MCF 10A (cell line): ENCODE data around the gene SLC25A30. TPM values are rescaled to one million over a fixed set of nuclear protein-coding genes. Genes with fewer than 3 reads are reported as not detected.
"Not testable (repeated sequence)": the region's sequence is repeated elsewhere in the genome, so short reads cannot be mapped to it uniquely, and the experiment has no call there.

ENCODE experiments used
- BruUV-seq: library from RNA; stranded (reverse); fragments of 400-500 nt; replicated peaks from 2 replicates; lab custom pipeline; 2021; lab: Mats Ljungman, UMichigan
- CTCF ChIA-PET: fragments of 300-600 bp; sonication (Branson Sonifier 250); formaldehyde crosslinking; extraction: SDS; loops from one replicate; lab custom pipeline; 2021; ENCODE audit warnings: antibody characterized with exemption, inconsistent platforms; lab: Yijun Ruan, JAX
- POLR2A ChIA-PET: fragments of 300-600, 350-650 bp; sonication (Branson Sonifier 250); formaldehyde crosslinking; extraction: SDS; loops from one replicate; lab custom pipeline; 2020; ENCODE audit warnings: antibody characterized with exemption, inconsistent platforms; lab: Yijun Ruan, JAX
- DNase-seq: peaks from one replicate; pipeline ENCODE4 v3.0.0-alpha.2; 2018; ENCODE audit not compliant: unreplicated experiment
- H3K27ac Mint-ChIP-seq: one replicate; pipeline ENCODE4 v1.8.0; 2022; ENCODE audit warnings: mild to moderate bottlenecking, low read depth, mixed read lengths; ENCODE audit not compliant: unreplicated experiment
- H3K27me3 Mint-ChIP-seq: one replicate; pipeline ENCODE4 v1.8.0; 2022; ENCODE audit warnings: mixed read lengths; ENCODE audit not compliant: insufficient read depth, unreplicated experiment
- H3K36me3 Mint-ChIP-seq: one replicate; pipeline ENCODE4 v1.8.0; 2022; ENCODE audit warnings: mild to moderate bottlenecking, moderate library complexity, mixed read lengths; ENCODE audit not compliant: insufficient read depth, unreplicated experiment
- H3K4me1 Mint-ChIP-seq: one replicate; pipeline ENCODE4 v1.8.0; 2022; ENCODE audit warnings: mixed read lengths; ENCODE audit not compliant: insufficient read depth, unreplicated experiment
- H3K4me3 Mint-ChIP-seq: one replicate; pipeline ENCODE4 v1.8.0; 2022; ENCODE audit warnings: mild to moderate bottlenecking, moderate library complexity, mixed read lengths; ENCODE audit not compliant: unreplicated experiment
- H3K9me3 Mint-ChIP-seq: one replicate; pipeline ENCODE4 v1.8.0; 2022; ENCODE audit warnings: mixed read lengths; ENCODE audit not compliant: unreplicated experiment
- intact Hi-C: fragments of 100-400 bp; cut with micrococcal nuclease; formaldehyde crosslinking; loops from 2 replicates; pipeline ENCODE4 v1.14.1; 2022
- total RNA-seq: library from RNA; stranded (reverse); gene quantifications from 2 replicates; pipeline ENCODE4 v1.2.3, GENCODE V29; 2022
- TF ChIP-seq, protein P1 (sequence below): fragments of 200-600 bp; IDR thresholded peaks from one replicate; pipeline ENCODE4 v1.8.0; 2022; ENCODE audit warnings: antibody characterized with exemption, mild to moderate bottlenecking; ENCODE audit not compliant: unreplicated experiment

The SLC25A30 gene
- total RNA-seq, 1 experiment from 2014 or later, result 11.9 TPM

DNA sequence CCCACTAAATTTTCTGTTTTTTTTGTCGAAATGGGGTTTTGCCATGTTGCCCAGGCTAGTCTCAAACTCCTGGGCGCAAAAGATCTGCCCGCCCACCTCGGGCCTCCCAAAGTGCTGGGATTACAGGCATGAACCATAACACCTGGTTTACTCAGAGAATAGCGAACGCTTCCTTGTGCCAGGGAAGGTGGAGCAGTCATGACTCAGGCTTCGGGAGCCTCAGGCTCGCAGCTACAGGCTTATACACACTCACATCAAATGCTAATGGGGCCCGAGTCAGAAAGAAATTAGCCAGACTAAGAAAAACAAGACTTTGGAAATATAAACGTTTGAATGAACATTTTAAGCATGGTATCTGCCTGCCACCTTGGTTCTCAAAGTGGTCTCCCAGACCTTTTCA is 66.1 kb downstream of the SLC25A30 start:
- Mint-ChIP-seq H3K4me3 (no peak overlapping the region), H3K4me1 (no peaks in the 10 kb centered on the region), H3K27ac (peak overlapping the region; percentile 36), H3K9me3 (no peaks in the 10 kb centered on the region), H3K36me3 (peaks cover 77% of the 10 kb centered on the region), H3K27me3 (no peaks in the 10 kb centered on the region)
- TF ChIP-seq, protein P1, sequence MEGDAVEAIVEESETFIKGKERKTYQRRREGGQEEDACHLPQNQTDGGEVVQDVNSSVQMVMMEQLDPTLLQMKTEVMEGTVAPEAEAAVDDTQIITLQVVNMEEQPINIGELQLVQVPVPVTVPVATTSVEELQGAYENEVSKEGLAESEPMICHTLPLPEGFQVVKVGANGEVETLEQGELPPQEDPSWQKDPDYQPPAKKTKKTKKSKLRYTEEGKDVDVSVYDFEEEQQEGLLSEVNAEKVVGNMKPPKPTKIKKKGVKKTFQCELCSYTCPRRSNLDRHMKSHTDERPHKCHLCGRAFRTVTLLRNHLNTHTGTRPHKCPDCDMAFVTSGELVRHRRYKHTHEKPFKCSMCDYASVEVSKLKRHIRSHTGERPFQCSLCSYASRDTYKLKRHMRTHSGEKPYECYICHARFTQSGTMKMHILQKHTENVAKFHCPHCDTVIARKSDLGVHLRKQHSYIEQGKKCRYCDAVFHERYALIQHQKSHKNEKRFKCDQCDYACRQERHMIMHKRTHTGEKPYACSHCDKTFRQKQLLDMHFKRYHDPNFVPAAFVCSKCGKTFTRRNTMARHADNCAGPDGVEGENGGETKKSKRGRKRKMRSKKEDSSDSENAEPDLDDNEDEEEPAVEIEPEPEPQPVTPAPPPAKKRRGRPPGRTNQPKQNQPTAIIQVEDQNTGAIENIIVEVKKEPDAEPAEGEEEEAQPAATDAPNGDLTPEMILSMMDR, result no peak
- intact Hi-C loops, result no loop called here
- ChIA-PET POLR2A (interaction anchor here (0.5 to 3.0 kb wide), 9 partner anchors 9 to 680 kb away, joined by 3 to 49 read pairs (median 4); partner anchors contain the start of genes COG3 and TPT1), CTCF (interaction anchor here (0.7 to 1.9 kb wide), 4 partner anchors 15 to 1330 kb away, joined by 3 to 11 read pairs (median 4); no protein-coding TSS in a partner anchor)
- peak; percentile 79 for DNase-seq
- no TSS peak for BruUV-seq

DNA sequence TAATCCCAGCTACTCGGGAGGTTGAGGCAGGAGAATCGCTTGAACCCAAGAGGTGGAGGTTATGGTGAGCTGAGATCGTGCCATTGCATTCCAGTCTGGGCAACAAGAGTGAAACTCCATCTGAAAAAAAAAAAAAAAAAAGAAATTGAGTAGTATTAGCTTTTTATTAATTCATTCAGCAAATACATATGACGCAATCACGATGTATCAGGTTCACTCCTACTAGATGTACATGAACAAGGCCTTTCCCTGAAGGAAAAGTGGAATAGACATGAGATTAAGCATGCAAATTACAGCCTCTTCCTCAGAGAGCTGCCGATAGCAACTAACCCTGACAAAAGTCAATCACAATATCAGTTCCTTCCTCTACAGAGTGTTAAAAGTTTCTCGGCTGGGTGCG is 68.0 kb downstream of the SLC25A30 start:
- intact Hi-C loops, result no loop called here
- ChIA-PET CTCF (interaction anchor here (0.6 kb wide), 1 partner anchor 8 kb away, joined by 4 read pairs; no protein-coding TSS in a partner anchor), POLR2A (interaction anchor here (3.0 kb wide), 1 partner anchor 8 kb away, joined by 49 read pairs; the partner anchor contains the start of gene TPT1)
- no peaks in the 10 kb centered on the region for H3K27me3 Mint-ChIP-seq
- no peak for DNase-seq
- TF ChIP-seq, protein P1, result no peak
- no peak overlapping the region for H3K27ac Mint-ChIP-seq
- H3K4me1 Mint-ChIP-seq, result no peaks in the 10 kb centered on the region
- H3K4me3 Mint-ChIP-seq, result no peak overlapping the region
- no TSS peak for BruUV-seq
- peaks cover 79% of the 10 kb centered on the region for H3K36me3 Mint-ChIP-seq
- no peaks in the 10 kb centered on the region for H3K9me3 Mint-ChIP-seq

DNA sequence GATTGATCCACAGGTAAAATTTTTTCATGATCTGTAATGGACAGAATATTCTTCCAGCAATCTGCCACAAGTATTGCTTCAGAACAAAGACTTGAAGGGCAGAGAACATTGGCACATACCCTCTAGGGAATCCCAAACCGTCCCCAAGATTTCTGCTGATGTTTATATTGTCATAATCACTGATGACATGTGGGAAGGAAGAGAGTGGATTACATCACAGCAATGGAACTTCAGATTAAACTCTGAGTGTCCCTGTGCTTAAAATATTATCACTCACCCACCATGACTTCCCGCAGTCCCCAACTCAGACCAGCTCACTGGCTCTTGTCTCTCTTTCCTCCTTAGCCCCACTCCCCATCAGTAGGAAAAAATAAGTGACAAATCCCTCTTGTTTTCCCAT is 68.7 kb downstream of the SLC25A30 start:
- Mint-ChIP-seq H3K4me3 (no peak overlapping the region), H3K27ac (peak overlapping the region; percentile 33), H3K4me1 (no peaks in the 10 kb centered on the region), H3K27me3 (no peaks in the 10 kb centered on the region), H3K9me3 (no peaks in the 10 kb centered on the region), H3K36me3 (peaks cover 79% of the 10 kb centered on the region)
- BruUV-seq, result no TSS peak
- ChIA-PET POLR2A (interaction anchor here (3.0 kb wide), 1 partner anchor 8 kb away, joined by 49 read pairs; the partner anchor contains the start of gene TPT1), CTCF (no interaction called here)
- intact Hi-C loops, result no loop called here
- DNase-seq, result no peak
- TF ChIP-seq, protein P1, result no peak

DNA sequence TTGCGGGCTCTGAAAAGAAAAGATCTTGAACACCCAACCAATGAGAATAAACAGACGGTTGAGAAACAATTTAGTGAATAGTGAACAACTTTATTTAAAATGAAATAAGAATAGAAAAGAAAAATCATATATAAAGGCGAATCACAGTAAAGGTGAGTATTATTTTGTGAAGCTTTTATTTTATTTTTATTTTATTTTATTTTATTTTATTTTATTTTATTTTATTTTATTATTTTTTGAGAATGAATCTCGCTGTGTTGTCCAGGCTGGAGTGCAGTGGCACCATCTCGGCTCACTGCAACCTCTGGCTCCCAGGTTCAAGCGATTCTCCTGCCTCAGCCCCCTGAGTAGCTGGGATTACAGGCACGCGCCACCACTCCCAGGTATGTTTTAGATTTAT is 74.1 kb downstream of the SLC25A30 start:
- POLR2A ChIA-PET, result interaction anchor here (0.6 to 4.9 kb wide), 4 partner anchors 7 to 395 kb away, joined by 3 to 49 read pairs (median 3); no protein-coding TSS in a partner anchor
- H3K4me3 Mint-ChIP-seq, DNase-seq, intact Hi-C loops, H3K27me3 Mint-ChIP-seq, H3K9me3 Mint-ChIP-seq, H3K4me1 Mint-ChIP-seq, CTCF ChIA-PET, H3K27ac Mint-ChIP-seq, BruUV-seq: not testable (repeated sequence)
- peaks cover 81% of the 10 kb centered on the region for H3K36me3 Mint-ChIP-seq

Other genes with a start within 250 kb of the SLC25A30 start
- 0.54 and 0.79 TPM in 2 replicates for gene KCTD4, start 217.3 kb downstream of the SLC25A30 start, total RNA-seq
- gene TPT1, start 77.2 kb downstream of the SLC25A30 start, total RNA-seq, result 4,896 and 5,827 TPM in 2 replicates
- gene COG3, start 46.6 kb upstream of the SLC25A30 start, total RNA-seq, result 42.8 and 44.1 TPM in 2 replicates
- not detected in 2 replicates for gene ERICH6B, start 197.4 kb upstream of the SLC25A30 start, total RNA-seq